HepG2 (cell line): ENCODE data around the gene CHRNB1. TPM values are rescaled to one million over a fixed set of nuclear protein-coding genes. Genes with fewer than 3 reads are reported as not detected.
A peak's percentile ranks its signal among the peaks of the same experiment; 100 is the strongest.

Experiments used
- ATAC-seq: fragments of 200-7000 bp; cut with Tn5 transposase; 3 replicates; pipeline ENCODE4 v1.9.1; 2020; ENCODE audit warnings: mild to moderate bottlenecking, moderate library complexity
- BruUV-seq: library from RNA; stranded (reverse); fragments of 400-500 nt; replicated peaks from 2 replicates; lab custom pipeline; 2021; lab: Mats Ljungman, UMichigan
- CTCF ChIA-PET: fragments of 300-600 bp; formaldehyde crosslinking; extraction: SDS; loops from one replicate; lab custom pipeline; 2021; ENCODE audit warnings: low total read pairs, inconsistent platforms, low intra/inter-chr PET ratio; lab: Yijun Ruan, JAX
- POLR2A ChIA-PET: fragments of 350-600 bp; sonication (Branson Sonifier 250); formaldehyde crosslinking; loops from one replicate; lab custom pipeline; 2020; ENCODE audit warnings: antibody characterized with exemption, inconsistent platforms; lab: Yijun Ruan, JAX
- DNase-seq: peaks from one replicate; pipeline ENCODE4 v3.0.0-alpha.2; 2015; ENCODE audit warnings: low spot score
- FAIRE-seq: peaks from 3 replicates; lab custom pipeline; 2011; peaks lifted over from hg19 to GRCh38; lab: Jason Lieb, UNC
- H2AFZ ChIP-seq: one replicate; pipeline ENCODE4 v1.6.1; 2011; ENCODE audit warnings: low read length, inconsistent platforms
- H3K27ac ChIP-seq: fragments of 300-600 bp; 3 replicates; pipeline ENCODE4 v1.8.0; 2011; ENCODE audit warnings: mixed run types, mild to moderate bottlenecking, mixed read lengths, low read length, inconsistent platforms; ENCODE audit not compliant: insufficient read depth; ENCODE audit errors: extremely low read length
- H3K27me3 ChIP-seq, 2 experiments: fragments of 200-600 bp in 1 of 2; 2 replicates in 1 of 2; 3 replicates in 1 of 2; pipeline versions ENCODE4 v1.6.0 to v1.8.0; 2011; ENCODE audit warnings: low read length in 2 of 2, mild to moderate bottlenecking in 2 of 2, moderate library complexity in 2 of 2, inconsistent platforms in 1 of 2; ENCODE audit not compliant: insufficient read depth in 2 of 2, control insufficient read depth in 1 of 2
- H3K36me3 ChIP-seq, 2 experiments: fragments of 200-600 bp in 1 of 2; replicated peaks in 1 of 2; 2 replicates in 1 of 2; 3 replicates in 1 of 2; pipeline versions ENCODE4 v1.5.1 to v1.8.0; 2011; ENCODE audit warnings: low read length in 2 of 2, inconsistent platforms in 1 of 2; ENCODE audit not compliant: insufficient read depth in 2 of 2, control insufficient read depth in 1 of 2
- H3K4me1 ChIP-seq: 2 replicates; pipeline ENCODE4 v1.5.1; 2012; ENCODE audit warnings: low read length, inconsistent platforms; ENCODE audit not compliant: insufficient read depth
- H3K4me2 ChIP-seq: 2 replicates; pipeline ENCODE4 v1.6.0; 2011; ENCODE audit warnings: low read depth, low read length, inconsistent platforms
- H3K4me3 ChIP-seq, 3 experiments: fragments of 200-600 bp in 1 of 3; sonication (generic), shearing (Covaris generic) in 1 of 3; replicated peaks in 1 of 3; 2 replicates each; pipeline ENCODE4 v1.5.1; 2011 to 2016; ENCODE audit warnings: low read length in 3 of 3, inconsistent platforms in 2 of 3, low read depth in 2 of 3, mild to moderate bottlenecking in 2 of 3, control low read depth in 1 of 3, mixed read lengths in 1 of 3; ENCODE audit not compliant: insufficient read depth in 1 of 3
- H3K79me2 ChIP-seq: one replicate; pipeline ENCODE4 v1.6.1; 2011; ENCODE audit warnings: low read length, inconsistent platforms; ENCODE audit not compliant: insufficient read depth
- H3K9ac ChIP-seq: 2 replicates; pipeline ENCODE4 v1.6.0; 2011; ENCODE audit warnings: mild to moderate bottlenecking, low read depth, low read length, inconsistent platforms; ENCODE audit not compliant: insufficient read depth
- H3K9me3 ChIP-seq: 2 replicates; pipeline ENCODE4 v1.5.1; 2012; ENCODE audit warnings: mild to moderate bottlenecking, low read length
- H4K20me1 ChIP-seq: 2 replicates; pipeline ENCODE4 v1.6.0; 2011; ENCODE audit warnings: inconsistent platforms, mild to moderate bottlenecking, low read length, moderate library complexity; ENCODE audit not compliant: insufficient read depth
- ARID2 ChIP-seq: sonication (generic); formaldehyde crosslinking; IDR thresholded peaks from 2 replicates; pipeline ENCODE4 v1.8.1; 2022; ENCODE audit warnings: mild to moderate bottlenecking, missing genetic modification reagents, borderline replicate concordance
- CBX1 ChIP-seq: IDR thresholded peaks from one replicate; pipeline ENCODE4 v1.6.1; 2016; ENCODE audit warnings: antibody characterized with exemption, low read depth
- CEBPZ ChIP-seq: IDR thresholded peaks from 2 replicates; pipeline ENCODE4 v1.6.1; 2012; ENCODE audit warnings: low read length, improper control_type of control experiment
- CREBL2 ChIP-seq: sonication (generic); formaldehyde crosslinking; IDR thresholded peaks from 2 replicates; pipeline ENCODE4 v1.8.1; 2023; ENCODE audit warnings: missing genetic modification reagents, mild to moderate bottlenecking, borderline replicate concordance
- GATA4 ChIP-seq: sonication (generic); IDR thresholded peaks from 2 replicates; pipeline ENCODE4 v1.6.1; 2016; ENCODE audit warnings: antibody characterized with exemption, low read depth, borderline replicate concordance
- LCORL ChIP-seq, 2 experiments: fragments of 450-650 bp in 1 of 2; sonication (generic) in 1 of 2; formaldehyde crosslinking in 1 of 2; IDR thresholded peaks; 2 replicates each; pipeline versions ENCODE4 v1.5.0 to v1.6.1; 2017 to 2020; ENCODE audit warnings: antibody characterized with exemption in 1 of 2, missing genetic modification reagents in 1 of 2
- NAIF1 ChIP-seq: sonication (generic); formaldehyde crosslinking; IDR thresholded peaks from 2 replicates; pipeline ENCODE4 v1.5.0; 2020; ENCODE audit warnings: mild to moderate bottlenecking, missing genetic modification reagents, borderline replicate concordance
- POGZ ChIP-seq: sonication (generic); formaldehyde crosslinking; IDR thresholded peaks from 2 replicates; pipeline ENCODE4 v1.4.0; 2020; ENCODE audit warnings: mild to moderate bottlenecking, missing genetic modification reagents
- SYNCRIP ChIP-seq: fragments of 200-400 bp; formaldehyde crosslinking; IDR thresholded peaks from 2 replicates; pipeline ENCODE4 v1.6.1; 2018; ENCODE audit warnings: mild to moderate bottlenecking, low read depth, low read length; ENCODE audit not compliant: insufficient read depth
- TOE1 ChIP-seq: sonication (generic); formaldehyde crosslinking; IDR thresholded peaks from 2 replicates; pipeline ENCODE4 v1.4.0; 2020; ENCODE audit warnings: mild to moderate bottlenecking, missing genetic modification reagents
- ZFP36 ChIP-seq: fragments of 150-350 bp; IDR thresholded peaks from 2 replicates; pipeline ENCODE4 v1.6.1; 2018; ENCODE audit warnings: borderline replicate concordance, low read length, low read depth; ENCODE audit not compliant: partially characterized antibody
- ZFYVE20 ChIP-seq: sonication (generic); formaldehyde crosslinking; IDR thresholded peaks from 2 replicates; pipeline ENCODE4 v1.8.0; 2023; ENCODE audit warnings: low read depth, mild to moderate bottlenecking, moderate library complexity, missing genetic modification reagents, borderline replicate concordance
- ZNF292 ChIP-seq: sonication (generic); formaldehyde crosslinking; IDR thresholded peaks from 2 replicates; pipeline ENCODE4 v1.8.1; 2022; ENCODE audit warnings: mild to moderate bottlenecking, low read depth, missing genetic modification reagents, borderline replicate concordance
- ZNF331 ChIP-seq: sonication (generic); formaldehyde crosslinking; IDR thresholded peaks from 2 replicates; pipeline ENCODE4 v1.4.0; 2020; ENCODE audit warnings: missing genetic modification reagents
- ZNF598 ChIP-seq: sonication (generic); formaldehyde crosslinking; IDR thresholded peaks from 2 replicates; pipeline ENCODE4 v1.5.1; 2020; ENCODE audit warnings: mild to moderate bottlenecking, missing genetic modification reagents, borderline replicate concordance
- ZNF619 ChIP-seq: sonication (generic); formaldehyde crosslinking; IDR thresholded peaks from 2 replicates; pipeline ENCODE4 v1.4.0; 2020; ENCODE audit warnings: mild to moderate bottlenecking, missing genetic modification reagents
- ZNF678 ChIP-seq: sonication (generic); formaldehyde crosslinking; IDR thresholded peaks from 2 replicates; pipeline ENCODE4 v1.4.0; 2020; ENCODE audit warnings: mild to moderate bottlenecking, missing genetic modification reagents
- ZNF709 ChIP-seq: sonication (generic); formaldehyde crosslinking; IDR thresholded peaks from 2 replicates; pipeline ENCODE4 v1.5.0; 2020; ENCODE audit warnings: mild to moderate bottlenecking, missing genetic modification reagents
- ZNF883 ChIP-seq: sonication (generic); formaldehyde crosslinking; IDR thresholded peaks from 2 replicates; pipeline ENCODE4 v1.5.1; 2020; ENCODE audit warnings: mild to moderate bottlenecking, missing genetic modification reagents; ENCODE audit errors: not compliant biosample characterization
- ZZZ3 ChIP-seq: sonication (generic); formaldehyde crosslinking; IDR thresholded peaks from 2 replicates; pipeline ENCODE4 v1.4.0; 2020; ENCODE audit warnings: missing genetic modification reagents, mild to moderate bottlenecking, borderline replicate concordance
- WGBS: methylation state at CpG from one replicate; pipeline ENCODE4 v1.1.6; 2017; ENCODE audit warnings: low lambda C conversion rate; 5-methylcytosine and 5-hydroxymethylcytosine counted together
- in situ Hi-C: cut with HindIII; loops from 2 replicates; pipeline ENCODE4 v1.10.0; 2017; ENCODE audit warnings: low pct_unique_long_range_greater_than_20kb; ENCODE audit not compliant: extremely low pct_ligation_motif_present
- intact Hi-C: fragments of 100-400 bp; cut with micrococcal nuclease; formaldehyde crosslinking; loops from one replicate; pipeline ENCODE4 v1.10.0; 2022; ENCODE audit not compliant: unreplicated experiment
- polyA plus RNA-seq, 8 experiments: library from polyadenylated mRNA; depleted of rRNA in 3 of 8; stranded (reverse) in 7 of 8; unstranded in 1 of 8; fragments of >200 nt; fragmentation: Illumina TruSeq in 4 of 8; extraction: Trizol in 4 of 8; gene quantifications; 2 replicates each; pipeline versions ENCODE4 v1.2.1 to v1.2.3, GENCODE V29; 2011 to 2016; ENCODE audit warnings: low read depth in 4 of 8, missing spikeins in 1 of 8, mixed read lengths in 1 of 8; ENCODE audit not compliant: insufficient read depth in 1 of 8
- total RNA-seq, 5 experiments: library from RNA; depleted of rRNA; stranded (reverse); fragments of >200 nt; fragmentation: Illumina TruSeq; extraction: Trizol; gene quantifications; 2 replicates each; pipeline ENCODE4 v1.2.3, GENCODE V29; 2016; ENCODE audit warnings: low read depth in 1 of 5

Gene CHRNB1
- total and polyA plus RNA-seq, 2 of the 13 experiments (the other 11 are each of a cell fraction or from before 2014, with no cell fraction given) = 5.4 to 33.7 TPM

DNA sequence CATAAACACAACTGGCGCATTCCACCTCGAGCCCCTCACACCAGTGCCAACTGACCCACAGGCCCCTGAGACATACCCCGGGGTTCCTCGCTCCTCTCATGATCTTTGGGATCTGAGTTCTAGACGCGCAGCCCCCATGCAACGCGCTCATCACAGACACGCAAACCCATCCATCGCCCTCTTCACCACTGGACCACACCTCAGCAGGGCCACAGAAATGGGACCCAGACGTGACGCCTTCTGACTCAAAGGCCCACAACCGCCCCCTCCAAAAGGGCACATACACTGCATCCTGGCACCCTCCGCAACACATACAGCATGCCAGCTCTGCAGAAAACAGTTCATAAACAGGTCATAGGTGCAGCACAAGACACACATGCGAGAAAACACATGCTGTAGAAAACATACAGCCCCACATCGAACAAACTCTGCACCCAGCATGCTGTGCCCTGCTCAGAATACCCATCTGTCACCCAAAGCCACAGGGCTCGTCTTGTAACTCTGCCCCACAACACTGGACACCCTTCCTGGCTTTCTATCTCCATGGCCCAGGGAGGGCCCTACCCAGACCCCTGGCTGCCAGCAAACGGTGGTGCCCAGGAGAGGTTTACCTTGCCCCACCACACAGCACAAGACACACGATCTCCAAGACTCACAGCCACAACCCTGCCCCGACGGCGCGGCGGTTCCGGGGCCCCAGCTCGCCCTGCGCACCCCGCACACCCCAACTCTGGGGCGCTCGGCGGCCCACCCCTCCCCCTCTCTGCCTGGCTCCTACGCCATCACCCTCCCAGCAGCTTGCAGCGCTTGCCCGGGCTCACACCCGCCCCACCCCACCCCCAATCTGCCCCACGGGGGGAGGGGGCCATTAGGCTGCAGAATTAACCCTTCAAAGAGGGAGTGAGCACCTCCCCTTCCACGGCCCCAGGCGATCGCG lies 33.7 kb downstream of the CHRNB1 start:
- in situ Hi-C loops = loop anchor here (5.0 kb wide), 1 partner anchor 41 kb away; the partner anchor contains the start of genes FGF11 and TMEM102
- BruUV-seq = TSS peak; percentile 1
- peak overlapping the region; percentile 72 to 86 (median 79) for H3K4me3 ChIP-seq
- H3K27ac ChIP-seq = peak overlapping the region; percentile 75
- 11% methylated on average over 8 of the region's 40 CpGs for WGBS
- ATAC-seq = peak; percentile 17
- no peak for DNase-seq
- ChIA-PET POLR2A (interaction anchor here (0.9 to 5.3 kb wide), 6 partner anchors 7 to 122 kb away, joined by 4 to 35 read pairs (median 16); partner anchors contain the start of genes CHRNB1, PLSCR3, POLR2A and TMEM256), CTCF (no interaction called here)
- peaks cover 48% of the 10 kb centered on the region for H3K79me2 ChIP-seq
- no peak for FAIRE-seq
- H3K9ac ChIP-seq = peak overlapping the region; percentile 86
- H2AFZ ChIP-seq = no peak overlapping the region
- intact Hi-C loops = no loop called here
- H3K4me2 ChIP-seq = peak overlapping the region; percentile 85
- H3K27me3 ChIP-seq = no peaks in the 10 kb centered on the region; a peak in 1 of 5 replicates
- no peaks in the 10 kb centered on the region for H3K9me3 ChIP-seq
- H3K4me1 ChIP-seq = peaks cover 83% of the 10 kb centered on the region
- H4K20me1 ChIP-seq = peaks cover 30% of the 10 kb centered on the region
- no peaks in the 10 kb centered on the region for H3K36me3 ChIP-seq
- TF ChIP-seq CBX1 (no peak), ARID2 (CRISPR knock-in tag) (no peak), SYNCRIP (no peak), ZFP36 (no peak), CREBL2 (CRISPR knock-in tag) (no peak), CEBPZ (no peak), LCORL (IDR thresholded peaks at IDR 0.05) (no peak), LCORL (CRISPR knock-in tag; IDR thresholded peaks at IDR 0.05) (no peak; the same call in 1 of the 2 replicates), ZNF598 (CRISPR knock-in tag) (peak; percentile 48; the same call in 1 of the 2 replicates), GATA4 (no peak), ZNF292 (CRISPR knock-in tag) (no peak), ZZZ3 (CRISPR knock-in tag) (no peak), ZNF883 (CRISPR knock-in tag) (peak; percentile 47), POGZ (CRISPR knock-in tag) (no peak), NAIF1 (CRISPR knock-in tag) (no peak), ZNF619 (CRISPR knock-in tag) (0 out of 2 replicates have a peak, but pooled peaks have one; percentile 43), ZNF709 (no peak), ZFYVE20 (CRISPR knock-in tag) (no peak), ZNF331 (no peak), TOE1 (CRISPR knock-in tag) (no peak), ZNF678 (no peak)
